HEK293 (cell line): ENCODE data around the gene USP3.

Experiments
- CTCF ChIA-PET: fragments of 350-600 bp; formaldehyde crosslinking; extraction: SDS; loops from one replicate; lab custom pipeline; 2021; ENCODE audit warnings: antibody characterized with exemption; lab: Yijun Ruan, JAX
- POLR2A ChIA-PET: fragments of 300-600 bp; formaldehyde crosslinking; extraction: SDS; loops from one replicate; lab custom pipeline; 2020; ENCODE audit warnings: antibody characterized with exemption, inconsistent platforms; lab: Yijun Ruan, JAX
- H3K27ac ChIP-seq: fragments of 200-500 bp; sonication (Bioruptor generic); 2 replicates; pipeline ENCODE4 v1.5.1; 2014; ENCODE audit warnings: low read depth, low read length, control low read depth, inconsistent platforms; ENCODE audit errors: extremely low read depth
- H3K36me3 ChIP-seq, 2 experiments: fragments of 200-500 bp in 1 of 2; sonication (Bioruptor generic) in 1 of 2; 1 replicate in 1 of 2; 2 replicates in 1 of 2; pipeline ENCODE4 v1.5.1; 2014 to 2017; ENCODE audit warnings: inconsistent platforms in 2 of 2, low read length in 2 of 2; ENCODE audit not compliant: control insufficient read depth in 2 of 2, insufficient read depth in 1 of 2
- H3K4me1 ChIP-seq: fragments of 200-500 bp; sonication (Bioruptor generic); 2 replicates; pipeline ENCODE4 v1.5.1; 2014; ENCODE audit warnings: mild to moderate bottlenecking, low read length, inconsistent platforms; ENCODE audit not compliant: control insufficient read depth, insufficient read depth
- H3K4me3 ChIP-seq: 2 replicates; pipeline ENCODE4 v1.5.1; 2011; ENCODE audit warnings: low read depth, mild to moderate bottlenecking, control low read depth, low read length, moderate library complexity
- H3K9me3 ChIP-seq: fragments of 200-500 bp; sonication (Bioruptor generic); 2 replicates; pipeline ENCODE4 v1.5.1; 2014; ENCODE audit warnings: low read depth, low read length, inconsistent platforms; ENCODE audit not compliant: control insufficient read depth, insufficient read depth
- GLI2 ChIP-seq: fragments of 450-650 bp; formaldehyde crosslinking; IDR thresholded peaks from 2 replicates; pipeline ENCODE4; 2017; ENCODE audit warnings: missing biosample characterization, missing genetic modification characterization, low read depth, borderline replicate concordance
- HOXC10 ChIP-seq: sonication (generic); formaldehyde crosslinking; IDR thresholded peaks from 2 replicates; pipeline ENCODE4 v1.8.1; 2023; ENCODE audit warnings: mild to moderate bottlenecking, missing genetic modification reagents
- MEIS1 ChIP-seq: sonication (generic); formaldehyde crosslinking; IDR thresholded peaks from 2 replicates; pipeline ENCODE4 v1.8.1; 2022; ENCODE audit warnings: missing genetic modification reagents, mild to moderate bottlenecking, borderline replicate concordance
- YY1 ChIP-seq: fragments of 450-650 bp; formaldehyde crosslinking; IDR thresholded peaks from 2 replicates; pipeline ENCODE4 v1.5.1; 2018; ENCODE audit warnings: missing biosample characterization, missing genetic modification characterization
- ZFP37 ChIP-seq: fragments of 450-650 bp; formaldehyde crosslinking; IDR thresholded peaks from 2 replicates; pipeline ENCODE4 v1.5.1; 2016; ENCODE audit warnings: missing biosample characterization, missing genetic modification characterization
- ZFP41 ChIP-seq: fragments of 450-650 bp; formaldehyde crosslinking; IDR thresholded peaks from 2 replicates; pipeline ENCODE4 v1.5.1; 2016; ENCODE audit warnings: missing biosample characterization, missing genetic modification characterization, borderline replicate concordance
- ZIC2 ChIP-seq: fragments of 450-650 bp; formaldehyde crosslinking; IDR thresholded peaks from 2 replicates; pipeline ENCODE4 v1.5.1; 2016; ENCODE audit warnings: missing biosample characterization, missing genetic modification characterization
- ZNF148 ChIP-seq: fragments of 450-650 bp; formaldehyde crosslinking; IDR thresholded peaks from 2 replicates; pipeline ENCODE4 v1.5.0; 2017; ENCODE audit warnings: missing biosample characterization, missing genetic modification characterization, borderline replicate concordance
- ZNF2 ChIP-seq: fragments of 450-650 bp; formaldehyde crosslinking; IDR thresholded peaks from 2 replicates; pipeline ENCODE4 v1.5.1; 2016; ENCODE audit warnings: missing biosample characterization, missing genetic modification characterization
- ZNF248 ChIP-seq: fragments of 450-650 bp; formaldehyde crosslinking; IDR thresholded peaks from 2 replicates; pipeline ENCODE4 v1.5.1; 2017; ENCODE audit warnings: missing biosample characterization, missing genetic modification characterization
- ZNF266 ChIP-seq: fragments of 450-650 bp; formaldehyde crosslinking; IDR thresholded peaks from 2 replicates; pipeline ENCODE4 v1.5.1; 2016; ENCODE audit warnings: missing biosample characterization, missing genetic modification characterization, low read depth
- ZNF426 ChIP-seq: fragments of 450-650 bp; formaldehyde crosslinking; IDR thresholded peaks from 2 replicates; pipeline ENCODE4 v1.5.1; 2017; ENCODE audit warnings: missing biosample characterization, missing genetic modification characterization, mild to moderate bottlenecking, inconsistent platforms, moderate library complexity
- ZNF514 ChIP-seq: fragments of 450-650 bp; formaldehyde crosslinking; IDR thresholded peaks from 2 replicates; pipeline ENCODE4 v1.5.1; 2016; ENCODE audit warnings: missing biosample characterization, missing genetic modification characterization
- ZNF623 ChIP-seq: fragments of 450-650 bp; formaldehyde crosslinking; IDR thresholded peaks from 2 replicates; pipeline ENCODE4 v1.5.1; 2016; ENCODE audit warnings: missing biosample characterization, missing genetic modification characterization
- ZNF768 ChIP-seq: fragments of 450-650 bp; formaldehyde crosslinking; IDR thresholded peaks from 2 replicates; pipeline ENCODE4 v1.5.1; 2018; ENCODE audit warnings: missing biosample characterization, mild to moderate bottlenecking, missing genetic modification characterization
- ZNF776 ChIP-seq: fragments of 450-650 bp; formaldehyde crosslinking; IDR thresholded peaks from 2 replicates; pipeline ENCODE4 v1.5.0; 2017; ENCODE audit warnings: missing biosample characterization, missing genetic modification characterization, borderline replicate concordance
- ZSCAN18 ChIP-seq: fragments of 450-650 bp; formaldehyde crosslinking; IDR thresholded peaks from 2 replicates; pipeline ENCODE4 v1.5.1; 2016; ENCODE audit warnings: missing biosample characterization, missing genetic modification characterization
- ZSCAN30 ChIP-seq: fragments of 450-650 bp; IDR thresholded peaks from 2 replicates; pipeline ENCODE4 v1.5.1; 2018; ENCODE audit warnings: missing biosample characterization, mild to moderate bottlenecking, missing genetic modification characterization, moderate library complexity
- TF ChIP-seq, protein P1 (sequence below): fragments of 450-650 bp; formaldehyde crosslinking; IDR thresholded peaks from 2 replicates; pipeline ENCODE4 v1.5.1; 2016; ENCODE audit warnings: missing biosample characterization, missing genetic modification characterization
- TF ChIP-seq, protein P2 (sequence below): fragments of 450-650 bp; formaldehyde crosslinking; IDR thresholded peaks from 2 replicates; pipeline ENCODE4 v1.5.1; 2016; ENCODE audit warnings: missing biosample characterization, missing genetic modification characterization
- TF ChIP-seq, protein P3 (sequence below): fragments of 450-650 bp; formaldehyde crosslinking; IDR thresholded peaks from 2 replicates; pipeline ENCODE4 v1.5.1; 2016; ENCODE audit warnings: missing biosample characterization, missing genetic modification characterization

The USP3 gene

DNA sequence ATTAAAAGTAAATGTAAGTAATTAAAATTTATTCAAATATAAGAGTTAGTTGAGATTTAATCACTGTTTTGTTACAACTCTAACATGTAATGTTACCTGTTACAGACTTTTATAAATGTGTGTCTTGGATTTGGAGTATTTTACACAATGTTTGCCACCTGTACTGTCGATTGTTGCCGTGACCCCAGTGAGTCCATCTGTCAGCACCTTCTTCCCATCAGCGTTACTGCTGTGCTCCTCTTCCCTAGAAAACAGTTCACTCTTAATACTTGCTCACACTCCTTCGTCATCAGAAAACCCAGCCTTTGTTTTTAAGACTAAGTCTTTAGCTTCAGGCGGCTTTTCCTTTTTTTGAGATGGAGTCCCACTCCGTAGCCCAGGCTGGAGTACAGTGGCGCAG is 52.3 kb downstream of the USP3 start (continued):
- no peak for TF ChIP-seq ZNF148
- no peak for TF ChIP-seq ZNF426 (tag by site-specific recombination)
- no peak for TF ChIP-seq HOXC10 (CRISPR knock-in tag)
- no peak for TF ChIP-seq ZNF776 (tag by site-specific recombination)
- no peak for TF ChIP-seq ZSCAN30 (tag by site-specific recombination)
- no peak for TF ChIP-seq GLI2

DNA sequence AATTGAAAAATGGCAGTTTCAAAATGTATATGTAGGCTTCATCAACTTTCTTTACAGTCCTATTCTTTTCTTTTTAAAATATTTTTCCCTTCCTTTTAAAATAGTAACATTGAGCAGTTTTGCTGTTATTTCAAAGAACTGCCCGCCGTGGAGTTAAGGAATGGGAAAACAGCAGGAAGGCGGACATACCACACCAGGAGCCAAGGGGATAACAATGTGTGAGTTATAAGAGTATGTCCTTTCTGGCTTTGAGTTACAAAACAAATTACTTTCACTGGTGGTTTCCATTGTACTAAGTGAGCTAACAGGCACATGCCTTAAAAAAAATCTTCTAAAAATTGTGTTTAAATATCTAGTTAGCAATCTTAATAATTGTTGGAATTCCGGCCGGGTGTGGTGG is 55.4 kb downstream of the USP3 start:
- Histone ChIP-seq H3K4me3 (no peak overlapping the region), H3K27ac (no peak overlapping the region), H3K36me3 (peaks cover 0 to 35% of the 10 kb centered on the region in 2 experiments; a peak in 2 of 3 replicates), H3K9me3 (no peaks in the 10 kb centered on the region), H3K4me1 (no peaks in the 10 kb centered on the region)
- TF ChIP-seq ZNF514 (no peak), ZNF266 (no peak)
- POLR2A ChIA-PET, result no interaction called here
- CTCF ChIA-PET, result no interaction called here

DNA sequence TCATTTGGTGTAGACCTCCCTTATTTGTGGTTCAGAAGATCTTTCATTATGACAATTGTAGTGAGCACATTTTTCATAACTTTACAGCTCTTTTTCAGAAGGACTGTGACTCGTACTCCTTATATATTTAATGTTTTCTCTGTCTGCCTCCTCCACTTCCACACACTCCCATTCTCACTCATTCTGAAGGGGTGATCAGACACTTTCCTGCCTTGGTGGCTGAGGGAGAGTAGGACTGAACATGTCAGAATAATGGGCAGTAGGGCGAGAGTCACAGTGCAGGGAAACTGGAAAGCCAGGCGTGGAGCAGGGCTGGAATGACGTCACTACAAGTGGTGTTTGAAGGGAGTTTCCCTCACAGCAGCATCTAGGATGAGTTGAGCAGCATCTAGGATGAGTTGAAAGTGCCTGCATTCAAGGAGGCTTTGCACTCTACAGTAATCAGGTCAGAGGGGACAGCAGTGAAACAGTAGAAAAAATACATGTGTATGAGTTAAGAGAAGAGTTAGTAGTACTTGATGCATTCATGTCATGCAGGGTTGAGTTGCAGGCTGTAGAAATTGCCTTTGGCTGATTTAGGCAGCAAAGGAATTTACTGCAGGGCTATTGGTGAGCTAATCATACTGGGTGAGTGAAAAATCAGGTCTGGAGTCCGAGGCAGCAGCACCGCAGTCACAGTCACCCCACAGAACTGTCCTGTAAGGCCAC is 56.5 kb downstream of the USP3 start:
- H3K4me3 ChIP-seq, result no peak overlapping the region
- TF ChIP-seq ZIC2 (tag by site-specific recombination) (no peak), ZFP37 (tag by site-specific recombination) (no peak), ZNF248 (tag by site-specific recombination) (no peak), ZSCAN18 (tag by site-specific recombination) (no peak), ZFP41 (tag by site-specific recombination) (no peak), ZNF768 (tag by site-specific recombination) (no peak), MEIS1 (CRISPR knock-in tag) (no peak), YY1 (tag by site-specific recombination) (no peak), ZNF2 (tag by site-specific recombination) (no peak), ZNF623 (tag by site-specific recombination) (no peak)
- TF ChIP-seq, protein P1, sequence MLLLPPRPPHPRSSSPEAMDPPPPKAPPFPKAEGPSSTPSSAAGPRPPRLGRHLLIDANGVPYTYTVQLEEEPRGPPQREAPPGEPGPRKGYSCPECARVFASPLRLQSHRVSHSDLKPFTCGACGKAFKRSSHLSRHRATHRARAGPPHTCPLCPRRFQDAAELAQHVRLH (tag by site-specific recombination), result no peak
- TF ChIP-seq, protein P2, sequence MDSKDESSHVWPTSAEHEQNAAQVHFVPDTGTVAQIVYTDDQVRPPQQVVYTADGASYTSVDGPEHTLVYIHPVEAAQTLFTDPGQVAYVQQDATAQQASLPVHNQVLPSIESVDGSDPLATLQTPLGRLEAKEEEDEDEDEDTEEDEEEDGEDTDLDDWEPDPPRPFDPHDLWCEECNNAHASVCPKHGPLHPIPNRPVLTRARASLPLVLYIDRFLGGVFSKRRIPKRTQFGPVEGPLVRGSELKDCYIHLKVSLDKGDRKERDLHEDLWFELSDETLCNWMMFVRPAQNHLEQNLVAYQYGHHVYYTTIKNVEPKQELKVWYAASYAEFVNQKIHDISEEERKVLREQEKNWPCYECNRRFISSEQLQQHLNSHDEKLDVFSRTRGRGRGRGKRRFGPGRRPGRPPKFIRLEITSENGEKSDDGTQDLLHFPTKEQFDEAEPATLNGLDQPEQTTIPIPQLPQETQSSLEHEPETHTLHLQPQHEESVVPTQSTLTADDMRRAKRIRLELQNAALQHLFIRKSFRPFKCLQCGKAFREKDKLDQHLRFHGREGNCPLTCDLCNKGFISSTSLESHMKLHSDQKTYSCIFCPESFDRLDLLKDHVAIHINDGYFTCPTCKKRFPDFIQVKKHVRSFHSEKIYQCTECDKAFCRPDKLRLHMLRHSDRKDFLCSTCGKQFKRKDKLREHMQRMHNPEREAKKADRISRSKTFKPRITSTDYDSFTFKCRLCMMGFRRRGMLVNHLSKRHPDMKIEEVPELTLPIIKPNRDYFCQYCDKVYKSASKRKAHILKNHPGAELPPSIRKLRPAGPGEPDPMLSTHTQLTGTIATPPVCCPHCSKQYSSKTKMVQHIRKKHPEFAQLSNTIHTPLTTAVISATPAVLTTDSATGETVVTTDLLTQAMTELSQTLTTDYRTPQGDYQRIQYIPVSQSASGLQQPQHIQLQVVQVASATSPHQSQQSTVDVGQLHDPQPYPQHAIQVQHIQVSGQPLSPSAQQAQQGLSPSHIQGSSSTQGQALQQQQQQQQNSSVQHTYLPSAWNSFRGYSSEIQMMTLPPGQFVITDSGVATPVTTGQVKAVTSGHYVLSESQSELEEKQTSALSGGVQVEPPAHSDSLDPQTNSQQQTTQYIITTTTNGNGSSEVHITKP, result no peak; the same call in 1 of the 2 replicates
- TF ChIP-seq, protein P3, sequence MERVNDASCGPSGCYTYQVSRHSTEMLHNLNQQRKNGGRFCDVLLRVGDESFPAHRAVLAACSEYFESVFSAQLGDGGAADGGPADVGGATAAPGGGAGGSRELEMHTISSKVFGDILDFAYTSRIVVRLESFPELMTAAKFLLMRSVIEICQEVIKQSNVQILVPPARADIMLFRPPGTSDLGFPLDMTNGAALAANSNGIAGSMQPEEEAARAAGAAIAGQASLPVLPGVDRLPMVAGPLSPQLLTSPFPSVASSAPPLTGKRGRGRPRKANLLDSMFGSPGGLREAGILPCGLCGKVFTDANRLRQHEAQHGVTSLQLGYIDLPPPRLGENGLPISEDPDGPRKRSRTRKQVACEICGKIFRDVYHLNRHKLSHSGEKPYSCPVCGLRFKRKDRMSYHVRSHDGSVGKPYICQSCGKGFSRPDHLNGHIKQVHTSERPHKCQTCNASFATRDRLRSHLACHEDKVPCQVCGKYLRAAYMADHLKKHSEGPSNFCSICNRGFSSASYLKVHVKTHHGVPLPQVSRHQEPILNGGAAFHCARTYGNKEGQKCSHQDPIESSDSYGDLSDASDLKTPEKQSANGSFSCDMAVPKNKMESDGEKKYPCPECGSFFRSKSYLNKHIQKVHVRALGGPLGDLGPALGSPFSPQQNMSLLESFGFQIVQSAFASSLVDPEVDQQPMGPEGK (tag by site-specific recombination), result no peak
- ChIA-PET POLR2A (no interaction called here), CTCF (no interaction called here)
- H3K27ac ChIP-seq, result no peak overlapping the region
- no peaks in the 10 kb centered on the region for H3K4me1 ChIP-seq
- H3K9me3 ChIP-seq, result no peaks in the 10 kb centered on the region
- H3K36me3 ChIP-seq, result peaks cover 0 to 36% of the 10 kb centered on the region in 2 experiments; a peak in 2 of 3 replicates
